Esophagus muscularis mucosa (tissue), 4 donors: ENCODE data around the gene CDH19.

Experiments used
- CTCF ChIP-seq, 3 experiments: fragments of 200-600 bp in 2 of 3; fragments of 450-650 bp in 1 of 3; sonication (generic) in 2 of 3; IDR thresholded peaks; one replicate each; pipeline ENCODE4 v1.5.1; 2017 to 2019; ENCODE audit warnings: antibody characterized with exemption in 3 of 3, mild to moderate bottlenecking in 2 of 3, moderate library complexity in 1 of 3
- EP300 ChIP-seq: sonication (generic); formaldehyde crosslinking; IDR thresholded peaks from one replicate; pipeline ENCODE4 v1.6.1; 2017; ENCODE audit warnings: antibody characterized with exemption
- POLR2A ChIP-seq: fragments of 450-650 bp; IDR thresholded peaks from one replicate; pipeline ENCODE4 v1.6.1; 2017; ENCODE audit warnings: antibody characterized with exemption, moderate library complexity, mild to moderate bottlenecking, low read depth

- no peak for TF ChIP-seq EP300
- no peak for TF ChIP-seq CTCF (IDR thresholded peaks at IDR 0.05)
- TF ChIP-seq POLR2A, result no peak
These were observed 53.5 kb downstream of the CDH19 start for GRCh38 chr18:66550366-66550765.
